Measurements from ENCODE around the gene LHX3.

The LHX3 gene

GRCh38 chr9:136242918-136243525 lies 38.1 kb upstream of the LHX3 start:
- Histone ChIP-seq H3K9ac (ENCODE audit: low read depth, low read length, poor library complexity, severe bottlenecking) (peak overlapping the region; percentile 75), H3K4me1 (ENCODE audit: insufficient read depth, low read length, poor library complexity, severe bottlenecking) (peaks cover 65% of the 10 kb centered on the region), H3K4me3 (ENCODE audit: low read length, poor library complexity, severe bottlenecking) (peak overlapping the region; percentile 90), H3K79me2 (ENCODE audit: insufficient read depth, low read length) (peaks cover 72% of the 10 kb centered on the region), H2AFZ (ENCODE audit: low read length) (no peak overlapping the region), H3K36me3 (ENCODE audit: insufficient read depth, low read length) (no peaks in the 10 kb centered on the region), H3F3A (ENCODE audit: low read depth) (peaks cover 6% of the 10 kb centered on the region; the same call in 1 of the 2 replicates), H3K9me2 (replicated peaks; ENCODE audit: low read depth, low read length) (no peaks in the 10 kb centered on the region), H3K27me3 (ENCODE audit: insufficient read depth, low read length, poor library complexity, severe bottlenecking) (no peaks in the 10 kb centered on the region), H3K4me2 (ENCODE audit: low read depth, low read length, poor library complexity, severe bottlenecking) (peak overlapping the region; percentile 97), H3K9me3 (ENCODE audit: insufficient read depth, low read depth, low read length) (no peaks in the 10 kb centered on the region), H4K20me1 (ENCODE audit: insufficient read depth, low read length, poor library complexity, severe bottlenecking) (peaks cover 27% of the 10 kb centered on the region)
- TF ChIP-seq, protein P1, sequence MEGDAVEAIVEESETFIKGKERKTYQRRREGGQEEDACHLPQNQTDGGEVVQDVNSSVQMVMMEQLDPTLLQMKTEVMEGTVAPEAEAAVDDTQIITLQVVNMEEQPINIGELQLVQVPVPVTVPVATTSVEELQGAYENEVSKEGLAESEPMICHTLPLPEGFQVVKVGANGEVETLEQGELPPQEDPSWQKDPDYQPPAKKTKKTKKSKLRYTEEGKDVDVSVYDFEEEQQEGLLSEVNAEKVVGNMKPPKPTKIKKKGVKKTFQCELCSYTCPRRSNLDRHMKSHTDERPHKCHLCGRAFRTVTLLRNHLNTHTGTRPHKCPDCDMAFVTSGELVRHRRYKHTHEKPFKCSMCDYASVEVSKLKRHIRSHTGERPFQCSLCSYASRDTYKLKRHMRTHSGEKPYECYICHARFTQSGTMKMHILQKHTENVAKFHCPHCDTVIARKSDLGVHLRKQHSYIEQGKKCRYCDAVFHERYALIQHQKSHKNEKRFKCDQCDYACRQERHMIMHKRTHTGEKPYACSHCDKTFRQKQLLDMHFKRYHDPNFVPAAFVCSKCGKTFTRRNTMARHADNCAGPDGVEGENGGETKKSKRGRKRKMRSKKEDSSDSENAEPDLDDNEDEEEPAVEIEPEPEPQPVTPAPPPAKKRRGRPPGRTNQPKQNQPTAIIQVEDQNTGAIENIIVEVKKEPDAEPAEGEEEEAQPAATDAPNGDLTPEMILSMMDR (conservative IDR thresholded peaks at IDR 0.05; ENCODE audit: low read length): peak; percentile 49
- TF ChIP-seq EZH2phosphoT487 (IDR thresholded peaks at IDR 0.05; ENCODE audit: borderline replicate concordance): no peak

GRCh38 chr9:136242248-136242647 lies 37.3 kb upstream of the LHX3 start:
- no peak overlapping the region for H2AFZ ChIP-seq (ENCODE audit: low read length)
- H3K79me2 ChIP-seq (ENCODE audit: insufficient read depth, low read length): peaks cover 79% of the 10 kb centered on the region
- peaks cover 73% of the 10 kb centered on the region for H3K4me1 ChIP-seq (ENCODE audit: insufficient read depth, low read length, poor library complexity, severe bottlenecking)
- H4K20me1 ChIP-seq (ENCODE audit: insufficient read depth, low read length, poor library complexity, severe bottlenecking): peaks cover 28% of the 10 kb centered on the region
- H3F3A ChIP-seq (ENCODE audit: low read depth): peaks cover 6% of the 10 kb centered on the region; the same call in 1 of the 2 replicates
- H3K9me2 ChIP-seq (replicated peaks; ENCODE audit: low read depth, low read length): no peaks in the 10 kb centered on the region
- H3K4me3 ChIP-seq (ENCODE audit: low read length, poor library complexity, severe bottlenecking): peak overlapping the region; percentile 90
- TF ChIP-seq, protein P1 (conservative IDR thresholded peaks at IDR 0.05; ENCODE audit: low read length): no peak
- no peak for TF ChIP-seq EZH2phosphoT487 (IDR thresholded peaks at IDR 0.05; ENCODE audit: borderline replicate concordance)
- peak overlapping the region; percentile 75 for H3K9ac ChIP-seq (ENCODE audit: low read depth, low read length, poor library complexity, severe bottlenecking)
- H3K36me3 ChIP-seq (ENCODE audit: insufficient read depth, low read length): no peaks in the 10 kb centered on the region
- no peaks in the 10 kb centered on the region for H3K9me3 ChIP-seq (ENCODE audit: insufficient read depth, low read depth, low read length)
- H3K4me2 ChIP-seq (ENCODE audit: low read depth, low read length, poor library complexity, severe bottlenecking): peak overlapping the region; percentile 97
- no peaks in the 10 kb centered on the region for H3K27me3 ChIP-seq (ENCODE audit: insufficient read depth, low read length, poor library complexity, severe bottlenecking)

- Histone ChIP-seq H3K9ac (ENCODE audit: low read depth, low read length, poor library complexity, severe bottlenecking) (peak overlapping the region; percentile 75), H3K36me3 (ENCODE audit: insufficient read depth, low read length) (peaks cover 5% of the 10 kb centered on the region; the same call in 1 of the 2 replicates), H2AFZ (ENCODE audit: low read length) (no peak overlapping the region), H3K4me1 (ENCODE audit: insufficient read depth, low read length, poor library complexity, severe bottlenecking) (peaks cover 73% of the 10 kb centered on the region), H3K4me2 (ENCODE audit: low read depth, low read length, poor library complexity, severe bottlenecking) (peak overlapping the region; percentile 97), H3K4me3 (ENCODE audit: low read length, poor library complexity, severe bottlenecking) (no peak overlapping the region), H3F3A (ENCODE audit: low read depth) (peaks cover 6% of the 10 kb centered on the region; the same call in 1 of the 2 replicates), H3K9me2 (replicated peaks; ENCODE audit: low read depth, low read length) (no peaks in the 10 kb centered on the region), H4K20me1 (ENCODE audit: insufficient read depth, low read length, poor library complexity, severe bottlenecking) (peaks cover 28% of the 10 kb centered on the region), H3K27me3 (ENCODE audit: insufficient read depth, low read length, poor library complexity, severe bottlenecking) (no peaks in the 10 kb centered on the region), H3K79me2 (ENCODE audit: insufficient read depth, low read length) (peaks cover 86% of the 10 kb centered on the region), H3K9me3 (ENCODE audit: insufficient read depth, low read depth, low read length) (no peaks in the 10 kb centered on the region)
- TF ChIP-seq EZH2phosphoT487 (IDR thresholded peaks at IDR 0.05; ENCODE audit: borderline replicate concordance): no peak
- TF ChIP-seq, protein P1 (conservative IDR thresholded peaks at IDR 0.05; ENCODE audit: low read length): no peak
These were observed 36.6 kb upstream of the LHX3 start for GRCh38 chr9:136241542-136241941.
